ENCODE results near the gene NFIX. TPM values are rescaled to one million over a fixed set of nuclear protein-coding genes. Genes with fewer than 3 reads are reported as not detected.

NFIX gene
- total RNA-seq, 4 donors from 2014 or later, result 31.9 to 128 (median 105) TPM

DNA sequence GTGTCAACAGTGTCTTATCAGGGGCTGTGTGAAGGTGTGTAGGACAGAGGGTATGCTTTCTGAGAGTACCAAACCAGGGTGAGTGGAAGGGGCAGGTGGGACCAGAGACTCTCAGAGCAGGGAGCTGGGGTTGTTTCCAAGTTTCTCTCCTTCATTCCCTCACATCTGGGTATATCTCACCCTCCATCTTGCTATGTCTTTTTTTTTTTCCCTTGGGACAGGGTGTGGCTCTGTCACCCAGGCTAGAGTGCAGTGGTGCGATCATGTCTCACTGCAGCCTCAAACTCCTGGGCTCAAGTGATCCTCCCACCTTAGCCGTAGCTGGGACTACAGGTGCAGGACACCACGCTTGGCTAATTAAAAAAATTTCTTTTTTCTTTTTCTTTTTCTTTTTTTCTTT lies 15.3 kb upstream of the NFIX start:
- TF ChIP-seq, protein P1, sequence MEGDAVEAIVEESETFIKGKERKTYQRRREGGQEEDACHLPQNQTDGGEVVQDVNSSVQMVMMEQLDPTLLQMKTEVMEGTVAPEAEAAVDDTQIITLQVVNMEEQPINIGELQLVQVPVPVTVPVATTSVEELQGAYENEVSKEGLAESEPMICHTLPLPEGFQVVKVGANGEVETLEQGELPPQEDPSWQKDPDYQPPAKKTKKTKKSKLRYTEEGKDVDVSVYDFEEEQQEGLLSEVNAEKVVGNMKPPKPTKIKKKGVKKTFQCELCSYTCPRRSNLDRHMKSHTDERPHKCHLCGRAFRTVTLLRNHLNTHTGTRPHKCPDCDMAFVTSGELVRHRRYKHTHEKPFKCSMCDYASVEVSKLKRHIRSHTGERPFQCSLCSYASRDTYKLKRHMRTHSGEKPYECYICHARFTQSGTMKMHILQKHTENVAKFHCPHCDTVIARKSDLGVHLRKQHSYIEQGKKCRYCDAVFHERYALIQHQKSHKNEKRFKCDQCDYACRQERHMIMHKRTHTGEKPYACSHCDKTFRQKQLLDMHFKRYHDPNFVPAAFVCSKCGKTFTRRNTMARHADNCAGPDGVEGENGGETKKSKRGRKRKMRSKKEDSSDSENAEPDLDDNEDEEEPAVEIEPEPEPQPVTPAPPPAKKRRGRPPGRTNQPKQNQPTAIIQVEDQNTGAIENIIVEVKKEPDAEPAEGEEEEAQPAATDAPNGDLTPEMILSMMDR (IDR thresholded peaks at IDR 0.05 in 4 of 5, conservative IDR thresholded peaks at IDR 0.05 in 1 of 5), result no peak
- TF ChIP-seq POLR2A (IDR thresholded peaks at IDR 0.05), result no peak
- DNase-seq (no peak), ATAC-seq (no peak)
- Histone ChIP-seq H3K4me1 (peaks cover 13 to 15% of the 10 kb centered on the region in 2 donors), H3K36me3 (no peaks in the 10 kb centered on the region), H3K27ac (no peak overlapping the region), H3K4me3 (no peak overlapping the region), H3K9me3 (no peaks in the 10 kb centered on the region), H3K27me3 (no peaks in the 10 kb centered on the region)
- in situ Hi-C loops (cut with MboI; ENCODE audit: low sequenced_read_pairs in 4 of 4) (loop anchor here (5.0 to 10.0 kb wide), 6 partner anchors 55 to 285 kb away; no protein-coding TSS in a partner anchor), intact Hi-C loops (cut with DNase I; ENCODE audit: low total_unique reads) (no loop called here)

DNA sequence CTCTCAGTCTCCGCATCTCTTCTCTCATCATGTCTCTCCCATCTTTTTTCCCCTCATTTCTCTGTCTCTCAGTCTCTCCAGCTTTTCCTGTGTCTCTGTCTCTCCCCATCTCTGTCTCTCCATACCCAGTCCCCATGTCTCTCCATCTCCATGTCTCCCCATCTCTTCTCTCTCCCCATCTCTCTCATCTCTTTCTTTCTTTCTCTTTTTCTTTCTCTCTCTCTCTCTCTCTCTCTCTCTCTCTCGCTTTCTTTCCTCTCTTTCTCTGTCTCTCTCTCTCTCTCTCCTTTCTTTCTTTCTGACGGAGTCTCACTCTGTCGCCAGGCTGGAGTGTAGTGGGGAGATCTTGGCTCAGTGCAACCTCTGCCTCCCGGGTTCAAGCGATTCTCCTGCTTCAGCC lies 12.6 kb upstream of the NFIX start:
- H3K27ac ChIP-seq, result no peak overlapping the region
- in situ Hi-C loops (cut with MboI; ENCODE audit: low sequenced_read_pairs in 4 of 4) (loop anchor here (5.0 to 10.0 kb wide), 3 partner anchors 52 to 112 kb away; no protein-coding TSS in a partner anchor), intact Hi-C loops (cut with DNase I; ENCODE audit: low total_unique reads) (loop anchor here (1.0 to 2.0 kb wide), 3 partner anchors 54 to 168 kb away; partner anchors contain the start of genes IER2 and STX10)
- DNase-seq (no peak), ATAC-seq (no peak)
- no peaks in the 10 kb centered on the region for H3K27me3 ChIP-seq
- no peak for TF ChIP-seq POLR2A (IDR thresholded peaks at IDR 0.05)
- TF ChIP-seq, protein P1 (IDR thresholded peaks at IDR 0.05 in 4 of 5, conservative IDR thresholded peaks at IDR 0.05 in 1 of 5), result no peak
- peaks cover 18 to 20% of the 10 kb centered on the region in 2 donors for H3K4me1 ChIP-seq
- H3K9me3 ChIP-seq, result no peaks in the 10 kb centered on the region
- no peak overlapping the region for H3K4me3 ChIP-seq
- H3K36me3 ChIP-seq, result no peaks in the 10 kb centered on the region

DNA sequence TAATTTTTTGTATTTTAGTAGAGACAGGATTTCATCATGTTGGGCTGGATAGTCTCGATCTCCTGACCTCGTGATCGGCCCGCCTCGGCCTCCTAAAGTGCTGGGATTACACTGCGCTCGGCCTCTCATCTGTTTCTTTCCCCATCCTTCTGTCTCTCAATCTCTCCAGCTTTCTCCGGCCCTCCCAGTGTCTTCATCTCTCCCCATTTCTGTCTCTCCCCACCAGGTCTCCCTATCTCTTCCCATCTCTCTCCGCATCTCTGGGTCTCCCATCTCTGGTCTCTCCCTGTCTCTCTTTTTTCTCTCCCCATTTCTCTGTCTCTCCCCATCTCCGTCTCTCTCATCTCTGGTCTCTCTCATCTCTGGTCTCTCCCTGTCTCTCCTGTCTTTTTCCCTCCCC lies 12.2 kb upstream of the NFIX start:
- Histone ChIP-seq H3K4me1 (peaks cover 18 to 20% of the 10 kb centered on the region in 2 donors), H3K4me3 (peak overlapping the region; percentile 28 to 38 (median 34)), H3K27me3 (no peaks in the 10 kb centered on the region), H3K27ac (peak overlapping the region in 1 of 4 donors; percentile 14), H3K36me3 (no peaks in the 10 kb centered on the region), H3K9me3 (no peaks in the 10 kb centered on the region)
- in situ Hi-C loops (cut with MboI; ENCODE audit: low sequenced_read_pairs in 4 of 4), result loop anchor here (5.0 to 10.0 kb wide), 3 partner anchors 52 to 112 kb away; no protein-coding TSS in a partner anchor
- ATAC-seq, result no peak
- intact Hi-C loops (cut with DNase I; ENCODE audit: low total_unique reads), result loop anchor here (1.0 to 2.0 kb wide), 3 partner anchors 53 to 168 kb away; partner anchors contain the start of genes IER2 and STX10
- DNase-seq, result no peak
- TF ChIP-seq, protein P1 (IDR thresholded peaks at IDR 0.05 in 4 of 5, conservative IDR thresholded peaks at IDR 0.05 in 1 of 5), result no peak
- no peak for TF ChIP-seq POLR2A (IDR thresholded peaks at IDR 0.05)

DNA sequence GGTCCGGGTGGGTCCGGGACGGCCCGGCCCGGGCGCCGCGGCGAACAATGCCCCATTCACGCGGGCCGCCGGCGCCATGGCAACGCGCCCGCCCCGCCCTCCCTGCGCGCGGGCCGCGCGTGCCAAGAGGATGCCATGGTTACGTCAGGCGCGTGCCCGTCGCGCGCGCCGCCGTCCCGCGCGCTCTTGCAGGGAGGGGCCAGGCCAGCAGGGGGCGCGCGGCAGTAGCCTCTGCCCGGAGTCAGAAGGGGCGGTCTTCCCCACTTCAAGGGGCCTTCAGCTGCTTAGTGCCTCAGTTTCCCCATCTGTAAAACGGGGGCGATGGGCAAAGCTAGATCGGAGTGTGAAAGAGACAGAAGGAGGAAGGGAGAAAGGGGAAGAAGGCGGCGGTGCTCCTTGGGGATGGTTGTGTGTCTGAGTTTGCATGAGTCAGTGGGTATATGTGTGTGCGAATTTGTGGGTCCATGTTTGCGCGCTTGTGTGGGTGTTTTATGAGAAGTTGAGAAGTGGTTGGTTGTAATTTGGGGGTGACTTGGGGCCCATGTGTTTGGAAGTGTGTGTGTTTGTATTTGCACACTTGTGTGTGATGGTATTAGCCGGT lies 11.6 kb upstream of the NFIX start:
- Histone ChIP-seq H3K9me3 (no peaks in the 10 kb centered on the region), H3K36me3 (no peaks in the 10 kb centered on the region), H3K4me3 (peak overlapping the region; percentile 28 to 38 (median 34)), H3K4me1 (peaks cover 18 to 20% of the 10 kb centered on the region in 2 donors), H3K27me3 (no peaks in the 10 kb centered on the region), H3K27ac (peak overlapping the region; percentile 78 to 87 (median 84))
- TF ChIP-seq POLR2A (IDR thresholded peaks at IDR 0.05), result no peak
- TF ChIP-seq, protein P1 (IDR thresholded peaks at IDR 0.05 in 4 of 5, conservative IDR thresholded peaks at IDR 0.05 in 1 of 5), result peak; percentile 90 to 100 (median 99)
- intact Hi-C loops (cut with DNase I; ENCODE audit: low total_unique reads), result loop anchor here (1.0 to 2.0 kb wide), 4 partner anchors 49 to 167 kb away; partner anchors contain the start of genes IER2 and STX10
- DNase-seq (peak in 1 of 2 donors; percentile 70), ATAC-seq (peak; percentile 58 to 65)
- in situ Hi-C loops (cut with MboI; ENCODE audit: low sequenced_read_pairs in 4 of 4), result loop anchor here (5.0 to 10.0 kb wide), 3 partner anchors 51 to 111 kb away; no protein-coding TSS in a partner anchor

Data from gastrocnemius medialis (tissue), 4 donors.